K562 (cell line): Measurements from ENCODE around the gene KIF21A.

Experiments used
- CBX8 ChIP-seq: fragments of 200-600 bp; sonication (generic); IDR thresholded peaks from 2 replicates; pipeline ENCODE4 v1.6.1; 2012; ENCODE audit warnings: borderline replicate concordance, mixed run types, low read depth, mild to moderate bottlenecking, moderate library complexity, mixed read lengths, low read length, control low read depth, inconsistent platforms; ENCODE audit not compliant: poor library complexity, severe bottlenecking; ENCODE audit errors: extremely low read depth
- CTCF ChIP-seq, 3 experiments: IDR thresholded peaks in 2 of 3; conservative IDR thresholded peaks in 1 of 3; 2 replicates each; pipeline ENCODE4 v1.5.1; 2011 to 2012; ENCODE audit warnings: low read length in 3 of 3, mild to moderate bottlenecking in 3 of 3, control low read depth in 2 of 3, improper control_type of control experiment in 1 of 3, inconsistent platforms in 1 of 3, low read depth in 1 of 3, mixed read lengths in 1 of 3, moderate library complexity in 1 of 3; ENCODE audit not compliant: insufficient read depth in 2 of 3
- FOXP1 ChIP-seq: sonication (generic); formaldehyde crosslinking; IDR thresholded peaks from 2 replicates; pipeline ENCODE4 v1.8.0; 2022; ENCODE audit warnings: mild to moderate bottlenecking, missing genetic modification reagents
- TGIF2 ChIP-seq: sonication (generic); formaldehyde crosslinking; IDR thresholded peaks from 2 replicates; pipeline ENCODE4 v1.8.1; 2022; ENCODE audit warnings: mild to moderate bottlenecking, missing genetic modification reagents, moderate library complexity
- TF ChIP-seq, protein P1 (sequence below): IDR thresholded peaks from 3 replicates; pipeline ENCODE4 v1.6.1; 2011; ENCODE audit warnings: borderline replicate concordance, mild to moderate bottlenecking; ENCODE audit not compliant: insufficient read length, insufficient read depth

DNA sequence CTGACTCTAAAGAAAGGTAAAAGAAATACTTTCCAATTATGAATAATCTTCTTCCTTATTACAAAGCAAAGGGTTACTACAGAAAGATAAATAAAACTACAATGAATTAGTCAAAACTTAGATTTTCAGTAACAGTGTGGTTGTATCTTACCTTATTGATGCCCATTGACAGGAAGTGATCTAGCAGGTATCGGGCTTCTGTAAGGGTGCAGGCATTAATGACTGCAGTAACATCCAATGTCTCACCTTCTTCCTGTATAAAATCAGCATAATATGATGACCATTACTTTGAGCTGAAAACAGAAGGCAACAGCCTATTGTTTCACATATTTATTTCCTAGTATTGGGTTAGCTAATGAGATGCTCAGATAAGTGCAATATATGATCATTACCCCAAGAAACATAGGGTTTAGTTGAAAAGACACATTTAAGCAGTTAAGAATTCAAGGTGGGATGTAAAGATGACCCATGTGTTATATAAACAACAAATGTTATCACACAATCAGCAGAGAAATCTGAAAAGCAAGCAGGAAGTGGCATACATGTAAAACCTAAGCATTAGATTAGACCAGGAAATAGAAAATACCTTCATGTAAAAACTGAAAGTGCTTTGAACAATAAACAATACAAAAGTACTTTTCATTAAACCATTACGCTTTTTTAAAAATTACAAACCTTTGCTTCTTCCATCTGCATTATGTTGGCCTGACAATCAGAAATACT lies 111.2 kb downstream of the KIF21A start:
- TF ChIP-seq, protein P1, sequence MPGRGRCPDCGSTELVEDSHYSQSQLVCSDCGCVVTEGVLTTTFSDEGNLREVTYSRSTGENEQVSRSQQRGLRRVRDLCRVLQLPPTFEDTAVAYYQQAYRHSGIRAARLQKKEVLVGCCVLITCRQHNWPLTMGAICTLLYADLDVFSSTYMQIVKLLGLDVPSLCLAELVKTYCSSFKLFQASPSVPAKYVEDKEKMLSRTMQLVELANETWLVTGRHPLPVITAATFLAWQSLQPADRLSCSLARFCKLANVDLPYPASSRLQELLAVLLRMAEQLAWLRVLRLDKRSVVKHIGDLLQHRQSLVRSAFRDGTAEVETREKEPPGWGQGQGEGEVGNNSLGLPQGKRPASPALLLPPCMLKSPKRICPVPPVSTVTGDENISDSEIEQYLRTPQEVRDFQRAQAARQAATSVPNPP, result no peak
- TF ChIP-seq CTCF (IDR thresholded peaks at IDR 0.05 in 2 of 3, conservative IDR thresholded peaks at IDR 0.05 in 1 of 3; ENCODE audit: insufficient read depth in 2 of 3, low read depth in 1 of 3, low read length in 3 of 3) (no peak), TGIF2 (CRISPR knock-in tag) (no peak), FOXP1 (CRISPR knock-in tag) (no peak), CBX8 (no peak)
